ENCODE measurements around the gene CLOCK. TPM values are rescaled to one million over a fixed set of nuclear protein-coding genes. Genes with fewer than 3 reads are reported as not detected.

Gene CLOCK
- total RNA-seq, 2 donors from 2014 or later: 19.5 to 25.4 TPM

- no peak for DNase-seq (ENCODE audit: low spot score)
- TF ChIP-seq POLR2AphosphoS5 (IDR thresholded peaks at IDR 0.05) (no peak), POLR2A (IDR thresholded peaks at IDR 0.05) (no peak)
- Histone ChIP-seq H3K4me3 (no peak overlapping the region), H3K36me3 (no peaks in the 10 kb centered on the region), H3K9me3 (no peaks in the 10 kb centered on the region), H3K27ac (no peak overlapping the region), H3K27me3 (replicated peaks; ENCODE audit: insufficient read depth) (no peaks in the 10 kb centered on the region), H3K4me1 (replicated peaks) (no peaks in the 10 kb centered on the region)
- 79% methylated on average over 3 of the region's 3 CpGs for WGBS
- intact Hi-C loops (cut with DNase I): no loop called here
These were observed 130.5 kb downstream of the CLOCK start for GRCh38 chr4:55416176-55416575.

DNA sequence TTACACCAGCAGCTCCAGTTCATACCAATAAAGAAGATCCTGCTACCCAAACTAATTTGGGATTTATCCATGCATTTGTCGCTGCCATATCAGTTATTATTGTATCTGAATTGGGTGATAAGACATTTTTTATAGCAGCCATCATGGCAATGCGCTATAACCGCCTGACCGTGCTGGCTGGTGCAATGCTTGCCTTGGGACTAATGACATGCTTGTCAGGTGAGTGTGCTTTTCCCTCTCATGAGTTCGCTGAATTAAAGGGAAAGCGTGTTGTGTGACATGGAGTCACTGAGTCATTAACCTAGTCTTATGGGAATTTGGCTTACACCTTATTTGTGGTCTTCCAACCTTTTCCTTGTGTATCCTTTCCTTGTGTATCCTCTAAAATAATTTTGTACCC is 135.1 kb downstream of the CLOCK start:
- 92% methylated on average over 6 of the region's 6 CpGs for WGBS
- intact Hi-C loops (cut with DNase I): no loop called here
- H3K4me3 ChIP-seq: no peak overlapping the region
- no peaks in the 10 kb centered on the region for H3K27me3 ChIP-seq (replicated peaks; ENCODE audit: insufficient read depth)
- no peaks in the 10 kb centered on the region for H3K9me3 ChIP-seq
- H3K4me1 ChIP-seq (replicated peaks): no peaks in the 10 kb centered on the region
- no peak overlapping the region for H3K27ac ChIP-seq
- DNase-seq (ENCODE audit: low spot score): no peak
- H3K36me3 ChIP-seq: no peaks in the 10 kb centered on the region
- TF ChIP-seq POLR2AphosphoS5 (IDR thresholded peaks at IDR 0.05) (no peak), POLR2A (IDR thresholded peaks at IDR 0.05) (no peak)
- TF ChIP-seq, protein P1, sequence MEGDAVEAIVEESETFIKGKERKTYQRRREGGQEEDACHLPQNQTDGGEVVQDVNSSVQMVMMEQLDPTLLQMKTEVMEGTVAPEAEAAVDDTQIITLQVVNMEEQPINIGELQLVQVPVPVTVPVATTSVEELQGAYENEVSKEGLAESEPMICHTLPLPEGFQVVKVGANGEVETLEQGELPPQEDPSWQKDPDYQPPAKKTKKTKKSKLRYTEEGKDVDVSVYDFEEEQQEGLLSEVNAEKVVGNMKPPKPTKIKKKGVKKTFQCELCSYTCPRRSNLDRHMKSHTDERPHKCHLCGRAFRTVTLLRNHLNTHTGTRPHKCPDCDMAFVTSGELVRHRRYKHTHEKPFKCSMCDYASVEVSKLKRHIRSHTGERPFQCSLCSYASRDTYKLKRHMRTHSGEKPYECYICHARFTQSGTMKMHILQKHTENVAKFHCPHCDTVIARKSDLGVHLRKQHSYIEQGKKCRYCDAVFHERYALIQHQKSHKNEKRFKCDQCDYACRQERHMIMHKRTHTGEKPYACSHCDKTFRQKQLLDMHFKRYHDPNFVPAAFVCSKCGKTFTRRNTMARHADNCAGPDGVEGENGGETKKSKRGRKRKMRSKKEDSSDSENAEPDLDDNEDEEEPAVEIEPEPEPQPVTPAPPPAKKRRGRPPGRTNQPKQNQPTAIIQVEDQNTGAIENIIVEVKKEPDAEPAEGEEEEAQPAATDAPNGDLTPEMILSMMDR (IDR thresholded peaks at IDR 0.05): no peak

- H3K9me3 ChIP-seq: no peaks in the 10 kb centered on the region
- H3K27me3 ChIP-seq (replicated peaks; ENCODE audit: insufficient read depth): no peaks in the 10 kb centered on the region
- TF ChIP-seq POLR2AphosphoS5 (IDR thresholded peaks at IDR 0.05): no peak
- TF ChIP-seq, protein P1 (IDR thresholded peaks at IDR 0.05): no peak
- TF ChIP-seq POLR2A (IDR thresholded peaks at IDR 0.05): no peak
- no peak overlapping the region for H3K27ac ChIP-seq
- H3K4me1 ChIP-seq (replicated peaks): no peaks in the 10 kb centered on the region
- 96% methylated on average over 8 of the region's 8 CpGs for WGBS
- intact Hi-C loops (cut with DNase I): no loop called here
- H3K36me3 ChIP-seq: no peaks in the 10 kb centered on the region
- DNase-seq (ENCODE audit: low spot score): no peak
- no peak overlapping the region for H3K4me3 ChIP-seq
These were observed 136.3 kb downstream of the CLOCK start for GRCh38 chr4:55410431-55410830.

GRCh38 chr4:55409468-55410171 is 137.1 kb downstream of the CLOCK start:
- no peak for DNase-seq (ENCODE audit: low spot score)
- 56% methylated on average over 10 of the region's 10 CpGs for WGBS
- Histone ChIP-seq H3K27ac (no peak overlapping the region), H3K4me1 (replicated peaks) (no peaks in the 10 kb centered on the region), H3K9me3 (no peaks in the 10 kb centered on the region), H3K4me3 (no peak overlapping the region), H3K36me3 (no peaks in the 10 kb centered on the region), H3K27me3 (replicated peaks; ENCODE audit: insufficient read depth) (no peaks in the 10 kb centered on the region)
- intact Hi-C loops (cut with DNase I): loop anchor here (5.0 kb wide), 1 partner anchor 138 kb away; the partner anchor contains the start of gene CLOCK
- TF ChIP-seq, protein P1 (IDR thresholded peaks at IDR 0.05): no peak
- TF ChIP-seq POLR2A (IDR thresholded peaks at IDR 0.05) (no peak), POLR2AphosphoS5 (IDR thresholded peaks at IDR 0.05) (no peak)

GRCh38 chr4:55407764-55408163 is 138.9 kb downstream of the CLOCK start:
- no peak for TF ChIP-seq POLR2A (IDR thresholded peaks at IDR 0.05)
- TF ChIP-seq, protein P1 (IDR thresholded peaks at IDR 0.05): no peak
- TF ChIP-seq POLR2AphosphoS5 (IDR thresholded peaks at IDR 0.05): no peak
- intact Hi-C loops (cut with DNase I): loop anchor here (5.0 kb wide), 1 partner anchor 140 kb away; the partner anchor contains the start of gene CLOCK
- no peak for DNase-seq (ENCODE audit: low spot score)
- H3K27me3 ChIP-seq (replicated peaks; ENCODE audit: insufficient read depth): no peaks in the 10 kb centered on the region
- no peaks in the 10 kb centered on the region for H3K4me1 ChIP-seq (replicated peaks)
- H3K27ac ChIP-seq: no peak overlapping the region
- H3K4me3 ChIP-seq: no peak overlapping the region
- no peaks in the 10 kb centered on the region for H3K9me3 ChIP-seq
- H3K36me3 ChIP-seq: no peaks in the 10 kb centered on the region
- 76% methylated on average over 3 of the region's 3 CpGs for WGBS

All from prostate gland (tissue), 2 donors.